Raji (cell line): Measurements from ENCODE around the gene FAF1.

ENCODE experiments used
- POLR2A ChIP-seq: IDR thresholded peaks from 2 replicates; pipeline ENCODE4 v1.6.1; 2011; ENCODE audit warnings: low read depth, low read length, control low read depth; ENCODE audit not compliant: insufficient read depth

The FAF1 gene

DNA sequence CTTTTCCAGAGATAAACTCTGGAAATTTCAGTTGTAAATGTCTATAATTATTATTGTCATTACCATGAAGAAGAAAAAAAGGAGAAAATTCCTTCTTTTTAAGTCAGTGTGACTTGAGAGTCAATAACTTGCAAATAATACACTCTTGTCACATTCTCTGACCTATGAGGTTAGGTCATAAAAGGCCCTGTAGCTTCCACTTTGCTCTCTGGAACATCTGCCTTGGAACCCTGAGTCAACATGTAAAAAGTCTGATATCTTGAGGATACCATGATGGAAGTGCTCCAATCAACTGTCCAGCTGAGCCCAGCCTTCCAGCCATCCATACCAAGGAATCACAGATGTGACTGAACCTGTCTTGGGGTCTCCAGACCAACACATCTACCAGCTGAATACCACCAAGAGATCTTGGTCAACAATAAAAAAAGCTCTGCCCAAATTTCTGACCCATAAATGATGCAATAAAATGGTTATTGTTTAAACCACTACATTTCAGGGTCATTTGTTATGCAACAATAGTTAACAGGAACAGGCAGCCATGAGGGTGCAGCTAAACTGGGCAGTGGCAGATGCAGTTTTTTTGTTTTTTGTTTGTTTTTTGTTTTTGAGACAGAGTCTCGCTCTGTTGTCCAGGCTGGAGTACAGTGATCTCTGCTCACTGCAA, 547.1 kb downstream of the FAF1 start:
- no peak for TF ChIP-seq POLR2A

GRCh38 chr1:50405814-50406213, 554.3 kb downstream of the FAF1 start:
- TF ChIP-seq POLR2A, result no peak

- no peak for TF ChIP-seq POLR2A
Measured at GRCh38 chr1:50393522-50394120, 566.4 kb downstream of the FAF1 start.
